HG03521 (cell line): Measurements from ENCODE around the gene MYL6B.

Experiments
- ATAC-seq: cut with Tn5 transposase; IDR thresholded peaks from one replicate; pipeline ENCODE4 v1.9.1; 2021; ENCODE audit warnings: mild to moderate bottlenecking, moderate library complexity; ENCODE audit not compliant: unreplicated experiment

The MYL6B gene

GRCh38 chr12:56204275-56204674, 51.9 kb downstream of the MYL6B start:
- no peak for ATAC-seq

- no peak for ATAC-seq
Measured at GRCh38 chr12:56205445-56205844, 53.1 kb downstream of the MYL6B start.

GRCh38 chr12:56206452-56207166, 54.2 kb downstream of the MYL6B start:
- ATAC-seq: no peak
